Measurements from ENCODE around the gene MYRFL.
A peak's percentile ranks its signal among the peaks of the same experiment; 100 is the strongest.
"Not testable (repeated sequence)": the region's sequence is repeated elsewhere in the genome, so short reads cannot be mapped to it uniquely, and the experiment has no call there.

The MYRFL gene

GRCh38 chr12:69988481-69989321 is 163.7 kb downstream of the MYRFL start:
- DNase-seq (ENCODE audit: low read depth, low spot score) = peak; percentile 24

DNA sequence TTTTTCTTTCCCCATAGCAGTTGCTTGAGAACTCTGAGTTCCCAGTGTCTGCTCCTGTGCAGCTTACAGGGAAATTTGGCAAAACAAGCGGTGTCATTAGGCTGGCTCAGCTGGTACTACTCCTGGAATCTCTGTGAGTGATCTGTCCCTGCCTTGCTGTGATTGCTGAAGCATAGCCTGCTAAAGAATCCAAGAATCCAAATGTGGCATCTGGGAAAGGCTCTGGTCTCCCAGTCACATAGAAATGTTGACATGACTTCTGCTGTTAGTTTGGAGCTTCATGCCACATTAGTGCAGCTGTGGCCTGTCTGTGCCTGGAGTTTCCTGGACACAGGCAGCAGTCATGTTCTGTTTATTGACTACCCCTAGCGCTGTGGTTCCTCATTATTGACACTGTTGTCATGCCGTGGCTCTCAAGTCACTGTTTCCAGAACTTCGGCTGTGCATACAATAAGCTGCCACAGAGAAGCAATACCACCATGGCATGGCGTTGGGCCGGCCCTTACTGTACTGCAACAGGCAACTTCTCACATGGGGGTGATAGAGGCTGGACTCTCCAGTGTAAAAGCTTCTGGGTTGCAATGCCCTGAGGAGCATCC is 166.8 kb downstream of the MYRFL start:
- DNase-seq (ENCODE audit: low read depth, low spot score) = no peak

- DNase-seq (ENCODE audit: low read depth, low spot score) = no peak
These were observed 168.4 kb downstream of the MYRFL start for GRCh38 chr12:69993433-69993832.

DNA sequence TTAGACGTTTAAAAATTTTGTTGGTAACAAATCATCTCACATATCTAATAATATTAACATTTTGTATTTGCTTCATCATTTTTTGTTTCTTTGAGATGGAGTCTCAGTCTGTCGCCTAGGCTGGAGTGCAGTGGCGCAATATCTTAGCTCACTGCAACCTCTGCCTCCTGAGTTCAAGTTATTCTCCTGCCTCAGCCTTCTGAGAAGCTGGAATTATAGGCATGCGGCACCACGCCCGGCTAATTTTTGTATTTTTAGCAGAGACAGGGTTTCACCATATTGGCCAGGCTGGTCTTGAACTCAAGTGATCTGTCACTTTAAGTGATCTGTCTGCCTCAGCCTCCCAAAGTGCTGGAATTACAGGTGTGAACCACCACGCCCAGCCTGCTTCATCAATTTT is 169.1 kb downstream of the MYRFL start:
- DNase-seq (ENCODE audit: low read depth, low spot score) = not testable (repeated sequence)

- no peak for DNase-seq (ENCODE audit: low read depth, low spot score)
These were observed 169.7 kb downstream of the MYRFL start for GRCh38 chr12:69994724-69995173.

GRCh38 chr12:69996241-69996640 is 171.2 kb downstream of the MYRFL start:
- DNase-seq (ENCODE audit: low read depth, low spot score) = no peak

- no peak for DNase-seq (ENCODE audit: low read depth, low spot score)
These were observed 171.7 kb downstream of the MYRFL start for GRCh38 chr12:69996722-69997121.

DNA sequence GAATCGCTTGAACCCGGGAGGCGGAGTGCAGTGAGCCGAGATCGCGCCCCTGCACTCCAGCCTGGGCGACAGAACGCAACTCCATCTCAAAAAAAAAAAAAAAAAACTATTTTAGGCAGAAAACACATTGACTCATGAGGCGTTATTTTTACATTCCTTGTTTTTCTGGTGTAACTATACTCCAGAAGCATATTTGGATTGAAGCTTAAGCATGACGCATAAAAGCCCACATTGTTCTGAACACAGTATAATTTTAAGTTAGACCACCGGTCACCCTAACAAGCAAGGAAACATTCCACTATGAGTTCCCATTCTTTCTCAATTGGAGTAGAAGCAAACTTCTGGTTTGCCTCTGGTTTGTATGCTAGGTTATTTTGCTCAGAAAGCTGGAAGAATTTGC is 173.0 kb downstream of the MYRFL start:
- no peak for DNase-seq (ENCODE audit: low read depth, low spot score)

GRCh38 chr12:69998922-69999321 is 173.9 kb downstream of the MYRFL start:
- no peak for DNase-seq (ENCODE audit: low read depth, low spot score)

DNA sequence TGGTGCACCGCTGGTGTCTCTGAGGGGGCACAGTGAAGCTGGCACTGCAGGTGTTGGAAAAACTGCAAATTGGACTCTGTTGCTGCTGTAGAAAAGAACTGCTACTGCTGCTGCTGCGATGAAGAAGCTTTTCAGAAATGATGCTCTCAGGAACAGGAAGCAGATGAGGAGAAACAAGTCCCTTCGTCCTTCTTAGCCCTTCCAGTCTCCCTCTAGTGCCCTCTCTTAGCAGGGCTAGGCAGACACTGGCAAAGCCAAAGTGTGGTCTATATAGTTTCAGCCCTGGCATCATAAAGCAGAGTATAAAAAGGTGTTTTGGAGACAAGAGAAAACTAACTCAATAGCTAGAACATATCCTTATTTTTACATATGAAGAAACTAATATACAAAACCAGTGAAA is 174.5 kb downstream of the MYRFL start:
- DNase-seq (ENCODE audit: low read depth, low spot score) = no peak

- no peak for DNase-seq (ENCODE audit: low read depth, low spot score)
These were observed 177.3 kb downstream of the MYRFL start for GRCh38 chr12:70002097-70002911.

DNA sequence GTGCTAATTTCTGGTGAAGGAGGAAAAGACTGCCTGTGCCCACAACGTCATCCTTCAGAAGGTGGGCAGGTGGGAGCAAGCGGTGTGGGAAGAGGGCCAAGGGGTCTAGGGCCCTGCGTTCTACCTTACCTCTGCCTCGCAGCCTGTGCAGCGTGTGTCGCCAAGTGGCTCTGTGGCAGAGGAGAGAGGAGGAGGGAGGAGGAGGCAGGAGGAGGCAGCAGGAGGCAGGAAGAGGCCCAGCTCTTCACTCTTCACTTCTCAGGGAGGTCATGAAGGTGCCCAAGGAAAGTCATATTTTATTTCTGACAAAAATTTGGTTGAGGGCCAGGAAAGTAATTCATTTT is 177.9 kb downstream of the MYRFL start:
- DNase-seq (ENCODE audit: low read depth, low spot score) = no peak

DNA sequence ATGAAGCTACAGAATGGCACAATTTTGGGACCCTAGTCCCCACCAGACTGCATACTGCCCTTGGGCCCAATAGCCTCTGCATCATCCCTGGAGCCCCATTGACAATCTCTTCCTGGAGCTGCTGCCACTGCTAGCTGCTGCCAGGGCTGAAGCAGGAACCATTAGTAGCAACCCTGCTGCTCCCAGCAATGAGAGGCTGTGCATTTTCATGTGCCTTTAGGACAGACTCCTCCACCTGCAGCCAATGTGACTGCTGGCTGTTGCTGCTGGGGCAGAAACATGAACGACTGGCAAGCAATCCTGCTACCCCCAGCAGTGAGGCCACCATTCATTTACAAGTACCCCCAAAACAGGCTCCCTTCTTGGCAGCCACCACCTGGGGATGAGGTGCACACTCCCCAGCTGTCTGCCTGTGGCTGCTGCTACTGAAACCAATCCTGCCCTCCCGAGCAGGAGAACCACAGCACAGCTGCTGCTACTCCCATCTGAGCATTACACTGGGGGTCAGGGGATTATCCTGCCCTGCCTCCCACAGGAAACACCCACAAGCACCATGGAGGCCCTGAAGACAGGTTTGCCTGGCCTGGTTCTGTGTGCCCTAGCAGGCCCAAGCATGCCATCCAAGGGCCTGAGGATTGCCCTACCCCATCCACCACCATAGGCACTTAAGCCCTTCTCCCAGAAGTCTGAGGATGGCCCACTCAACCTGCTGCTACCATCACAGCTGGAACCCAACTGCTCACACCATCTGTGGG is 181.0 kb downstream of the MYRFL start:
- DNase-seq (ENCODE audit: low read depth, low spot score) = no peak

DNA sequence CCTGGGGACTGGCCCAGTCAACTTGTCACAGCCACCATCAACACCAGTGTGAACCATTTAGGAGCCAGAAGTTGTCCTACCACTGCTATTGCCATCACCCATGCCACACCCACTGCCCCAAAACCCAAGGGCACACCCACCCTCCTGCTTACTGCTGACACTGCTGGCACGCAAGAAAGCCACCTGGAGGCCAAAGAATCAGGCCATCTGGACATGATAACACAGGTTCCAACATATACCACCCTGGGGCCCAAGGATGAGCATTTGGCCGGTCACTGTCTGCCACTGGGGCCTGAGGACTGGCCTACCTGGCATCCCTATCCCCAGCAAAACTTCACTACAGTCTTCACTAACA is 181.6 kb downstream of the MYRFL start:
- DNase-seq (ENCODE audit: low read depth, low spot score) = no peak

DNA sequence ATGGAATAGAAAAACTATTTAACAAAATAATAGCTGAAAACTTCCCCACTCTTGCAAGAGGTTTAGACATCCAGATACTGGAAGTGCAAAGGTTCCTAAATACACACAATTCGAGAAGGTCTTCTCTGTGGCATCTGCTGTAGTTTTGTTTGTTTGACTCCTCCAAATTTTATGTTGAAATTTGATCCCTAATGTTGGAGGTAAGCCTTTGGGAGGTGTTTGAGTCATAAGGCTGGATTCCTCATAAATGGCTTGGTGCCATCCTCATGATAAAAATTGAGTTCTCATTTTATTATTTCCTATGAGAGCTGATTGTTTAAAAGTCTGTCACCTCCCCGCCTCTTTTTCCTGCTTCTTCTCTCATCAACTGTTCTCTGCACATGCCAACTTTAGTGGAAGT is 182.7 kb downstream of the MYRFL start:
- no peak for DNase-seq (ENCODE audit: low read depth, low spot score)
